Frontal cortex (tissue), 4 donors: ENCODE measurements around the gene PLAC8. TPM values are rescaled to one million over a fixed set of nuclear protein-coding genes. Genes with fewer than 3 reads are reported as not detected.
"Not testable (repeated sequence)": the region's sequence is repeated elsewhere in the genome, so short reads cannot be mapped to it uniquely, and the experiment has no call there.

Experiments
- DNase-seq, 2 donors: peaks; one replicate each; pipeline ENCODE4 v3.0.0; 2012; ENCODE audit warnings: low spot score in 2 of 2
- FAIRE-seq: peaks from 2 replicates; lab custom pipeline; 2012; peaks lifted over from hg19 to GRCh38; lab: Jason Lieb, UNC
- total RNA-seq: library from RNA; depleted of rRNA; stranded (reverse); fragments of >200 nt; gene quantifications from one replicate; pipeline ENCODE4 v1.2.3, GENCODE V29; 2014
- donor health status: control.
- donor health status: control.
- donor health status: control.

The PLAC8 gene
- total RNA-seq, 1 donor from 2014 or later = 0.41 TPM

- FAIRE-seq (no peak), DNase-seq (no peak)
Measured at GRCh38 chr4:83075311-83076095, 39.0 kb downstream of the PLAC8 start.

- DNase-seq, FAIRE-seq: not testable (repeated sequence)
Measured at GRCh38 chr4:83074783-83075182, 39.7 kb downstream of the PLAC8 start.

GRCh38 chr4:83074086-83074704, 40.3 kb downstream of the PLAC8 start:
- DNase-seq = peak in 1 of 2 donors; percentile 53
- FAIRE-seq = no peak

GRCh38 chr4:83071116-83071515, 43.4 kb downstream of the PLAC8 start:
- FAIRE-seq (no peak), DNase-seq (no peak)

- no peak for FAIRE-seq
- DNase-seq = no peak
Measured at GRCh38 chr4:83067058-83067639, 47.4 kb downstream of the PLAC8 start.

- DNase-seq (no peak), FAIRE-seq (no peak)
Measured at GRCh38 chr4:83065266-83065665, 49.3 kb downstream of the PLAC8 start.

- FAIRE-seq = no peak
- no peak for DNase-seq
Measured at GRCh38 chr4:83062739-83063138, 51.8 kb downstream of the PLAC8 start.

- FAIRE-seq (no peak), DNase-seq (no peak)
Measured at GRCh38 chr4:83054928-83055327, 59.6 kb downstream of the PLAC8 start.

- not testable (repeated sequence) for FAIRE-seq
Measured at GRCh38 chr4:83048781-83049180, 65.7 kb downstream of the PLAC8 start.

GRCh38 chr4:83046693-83047473, 67.6 kb downstream of the PLAC8 start:
- DNase-seq (no peak), FAIRE-seq (no peak)

More at GRCh38 chr4:83048781-83049180, 65.7 kb downstream of the PLAC8 start:
- not testable (repeated sequence) for DNase-seq

- DNase-seq = no peak
- no peak for FAIRE-seq
Measured at GRCh38 chr4:83043801-83044407, 70.6 kb downstream of the PLAC8 start.

GRCh38 chr4:83043157-83043556, 71.4 kb downstream of the PLAC8 start:
- DNase-seq = not testable (repeated sequence)

GRCh38 chr4:83040269-83040668, 74.3 kb downstream of the PLAC8 start:
- DNase-seq = no peak
- no peak for FAIRE-seq

More at GRCh38 chr4:83043157-83043556, 71.4 kb downstream of the PLAC8 start:
- FAIRE-seq = not testable (repeated sequence)

Other genes with a start within 250 kb of the PLAC8 start
- gene SEC31A, start 223.6 kb downstream of the PLAC8 start, total RNA-seq = 117 TPM
- 17.5 TPM for gene THAP9, start 214.0 kb downstream of the PLAC8 start, total RNA-seq
- gene LIN54, start 103.9 kb downstream of the PLAC8 start, total RNA-seq = 30.6 TPM
- 141 TPM for gene COPS4, start 79.5 kb downstream of the PLAC8 start, total RNA-seq
- gene COQ2, start 170.1 kb upstream of the PLAC8 start, total RNA-seq = 14.7 TPM
- 0.82 TPM for gene HPSE, start 220.1 kb upstream of the PLAC8 start, total RNA-seq